Endothelial cell (in vitro differentiated cells): Measurements from ENCODE around the gene PTCD1. TPM values are rescaled to one million over a fixed set of nuclear protein-coding genes. Genes with fewer than 3 reads are reported as not detected.

Experiments
- DNase-seq: peaks from one replicate; pipeline ENCODE4 v3.0.0; 2021; ENCODE audit warnings: low spot score
- H3K27ac Mint-ChIP-seq: one replicate; pipeline ENCODE4 v1.8.0; 2021; ENCODE audit warnings: mixed read lengths, inconsistent platforms; ENCODE audit not compliant: unreplicated experiment
- H3K27me3 Mint-ChIP-seq: one replicate; pipeline ENCODE4 v1.8.0; 2021; ENCODE audit warnings: mild to moderate bottlenecking, moderate library complexity, mixed read lengths, inconsistent platforms; ENCODE audit not compliant: unreplicated experiment
- H3K36me3 Mint-ChIP-seq: one replicate; pipeline ENCODE4 v1.8.0; 2021; ENCODE audit warnings: mild to moderate bottlenecking, low read depth, mixed read lengths, inconsistent platforms; ENCODE audit not compliant: unreplicated experiment
- H3K4me1 Mint-ChIP-seq: one replicate; pipeline ENCODE4 v1.8.0; 2021; ENCODE audit warnings: mild to moderate bottlenecking, mixed read lengths, inconsistent platforms; ENCODE audit not compliant: unreplicated experiment
- H3K4me3 Mint-ChIP-seq: one replicate; pipeline ENCODE4 v1.8.0; 2021; ENCODE audit warnings: mild to moderate bottlenecking, mixed read lengths, inconsistent platforms; ENCODE audit not compliant: unreplicated experiment
- H3K9me3 Mint-ChIP-seq: one replicate; pipeline ENCODE4 v1.8.0; 2021; ENCODE audit warnings: mixed read lengths, inconsistent platforms; ENCODE audit not compliant: unreplicated experiment
- total RNA-seq: library from RNA; stranded (reverse); fragmentation: NEBNext Ultra II Directional; extraction: Animal tissue kit (Norgen Biotek cat#: 25700); gene quantifications from one replicate; pipeline ENCODE4 v1.2.1, GENCODE V29; 2021; ENCODE audit not compliant: unreplicated experiment
- TF ChIP-seq, protein P1 (sequence below): fragments of 200-600 bp; sonication (generic); IDR thresholded peaks from one replicate; pipeline ENCODE4 v1.5.0; 2021; ENCODE audit warnings: antibody characterized with exemption; ENCODE audit not compliant: unreplicated experiment

PTCD1 gene
- total RNA-seq, 1 donor from 2014 or later = 7.1 TPM

DNA sequence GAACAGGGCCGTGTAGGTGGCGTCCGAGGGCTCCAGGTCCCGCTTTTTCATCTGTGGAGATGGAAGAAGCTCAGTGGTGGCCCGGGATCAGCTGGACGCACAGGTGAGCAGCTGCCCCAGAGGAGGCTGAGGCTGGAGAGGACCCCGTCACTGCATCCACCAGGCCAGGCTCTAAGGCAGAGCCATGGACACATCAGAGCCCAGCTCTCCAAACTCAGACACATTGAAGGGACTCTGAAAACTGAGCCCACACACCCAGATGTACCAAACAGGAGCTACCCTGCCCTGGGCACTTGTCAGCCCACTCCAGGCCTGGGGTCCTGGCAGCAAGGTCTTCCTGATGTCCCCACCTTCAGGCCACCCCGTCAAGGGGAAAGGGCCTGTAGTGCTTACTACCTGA lies 8.8 kb downstream of the PTCD1 start:
- no peaks in the 10 kb centered on the region for H3K4me1 Mint-ChIP-seq
- no peaks in the 10 kb centered on the region for H3K9me3 Mint-ChIP-seq
- no peak overlapping the region for H3K4me3 Mint-ChIP-seq
- peaks cover 1% of the 10 kb centered on the region for H3K27me3 Mint-ChIP-seq
- peaks cover 26% of the 10 kb centered on the region for H3K36me3 Mint-ChIP-seq
- TF ChIP-seq, protein P1, sequence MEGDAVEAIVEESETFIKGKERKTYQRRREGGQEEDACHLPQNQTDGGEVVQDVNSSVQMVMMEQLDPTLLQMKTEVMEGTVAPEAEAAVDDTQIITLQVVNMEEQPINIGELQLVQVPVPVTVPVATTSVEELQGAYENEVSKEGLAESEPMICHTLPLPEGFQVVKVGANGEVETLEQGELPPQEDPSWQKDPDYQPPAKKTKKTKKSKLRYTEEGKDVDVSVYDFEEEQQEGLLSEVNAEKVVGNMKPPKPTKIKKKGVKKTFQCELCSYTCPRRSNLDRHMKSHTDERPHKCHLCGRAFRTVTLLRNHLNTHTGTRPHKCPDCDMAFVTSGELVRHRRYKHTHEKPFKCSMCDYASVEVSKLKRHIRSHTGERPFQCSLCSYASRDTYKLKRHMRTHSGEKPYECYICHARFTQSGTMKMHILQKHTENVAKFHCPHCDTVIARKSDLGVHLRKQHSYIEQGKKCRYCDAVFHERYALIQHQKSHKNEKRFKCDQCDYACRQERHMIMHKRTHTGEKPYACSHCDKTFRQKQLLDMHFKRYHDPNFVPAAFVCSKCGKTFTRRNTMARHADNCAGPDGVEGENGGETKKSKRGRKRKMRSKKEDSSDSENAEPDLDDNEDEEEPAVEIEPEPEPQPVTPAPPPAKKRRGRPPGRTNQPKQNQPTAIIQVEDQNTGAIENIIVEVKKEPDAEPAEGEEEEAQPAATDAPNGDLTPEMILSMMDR = no peak
- H3K27ac Mint-ChIP-seq = no peak overlapping the region
- DNase-seq = no peak

DNA sequence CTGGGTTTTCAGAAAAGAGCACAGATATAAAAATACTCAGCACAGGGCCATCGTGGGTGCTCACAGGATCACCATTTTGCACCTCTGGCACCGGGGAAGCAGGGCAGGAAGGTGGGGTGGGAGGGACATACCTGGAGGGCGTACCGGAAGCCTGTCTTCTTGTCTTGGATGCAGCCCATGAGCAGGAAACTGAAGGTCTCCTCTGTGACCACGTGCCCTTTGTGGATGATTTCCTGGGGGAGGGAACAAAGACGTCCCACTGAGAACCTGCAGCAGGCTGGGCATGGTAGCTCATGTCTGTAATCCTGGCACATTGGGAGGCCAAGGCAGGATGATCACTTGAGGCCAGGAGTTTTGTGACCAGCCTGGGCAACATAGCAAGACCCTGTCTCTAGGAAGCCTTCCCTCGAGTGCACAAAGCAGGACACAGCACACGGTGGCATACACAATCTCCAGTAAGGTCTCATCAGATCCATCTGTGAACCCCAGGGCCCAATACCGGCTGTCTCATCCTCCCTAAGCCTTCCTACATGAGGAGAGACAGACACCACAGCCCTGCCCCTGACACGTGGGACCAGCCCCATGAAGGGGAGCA lies 9.5 kb downstream of the PTCD1 start:
- TF ChIP-seq, protein P1 = no peak
- Mint-ChIP-seq H3K9me3 (no peaks in the 10 kb centered on the region), H3K36me3 (peaks cover 32% of the 10 kb centered on the region), H3K4me1 (no peaks in the 10 kb centered on the region), H3K4me3 (no peak overlapping the region), H3K27me3 (peaks cover 1% of the 10 kb centered on the region), H3K27ac (no peak overlapping the region)
- no peak for DNase-seq

DNA sequence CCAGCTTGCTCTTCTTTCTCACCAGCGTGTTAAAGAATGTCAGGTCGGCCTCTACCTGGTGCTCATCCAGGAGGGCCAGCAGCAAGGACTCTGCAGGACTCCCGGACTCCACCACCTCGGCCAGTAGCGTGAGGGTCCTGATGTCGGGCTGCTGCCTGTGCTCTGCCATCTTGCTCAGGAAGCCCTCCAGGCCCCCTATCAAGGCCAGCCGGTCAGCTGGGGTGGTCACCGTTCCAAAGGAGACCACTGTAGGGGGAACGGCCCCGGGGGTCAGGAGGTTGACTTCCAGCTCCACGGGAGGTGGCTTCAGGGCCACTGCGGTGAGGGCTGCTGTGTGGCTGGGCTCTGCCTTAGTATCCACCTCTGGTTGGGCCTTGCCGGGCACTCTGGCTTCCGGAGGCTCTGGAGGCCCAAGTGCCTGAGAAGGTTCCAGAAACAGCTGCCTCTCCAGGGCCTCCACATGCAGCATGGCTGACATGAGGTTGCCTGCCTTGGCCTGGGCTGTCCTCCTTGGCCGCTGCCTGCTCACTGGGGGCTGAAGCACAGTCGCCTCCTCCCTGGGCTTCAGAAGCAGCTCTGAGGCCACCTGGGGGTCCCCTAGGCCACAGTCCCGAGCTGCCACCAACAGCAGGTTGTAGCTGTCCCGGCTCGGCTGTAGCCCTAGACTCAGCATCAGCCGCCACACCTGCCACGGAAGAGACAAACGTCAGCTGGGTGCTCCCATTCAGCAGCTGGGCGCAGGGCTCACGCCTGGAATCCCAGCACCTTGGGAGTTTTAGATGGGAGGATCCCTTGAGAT lies 13.5 kb downstream of the PTCD1 start:
- H3K4me3 Mint-ChIP-seq = peak overlapping the region; percentile 69
- H3K4me1 Mint-ChIP-seq = no peaks in the 10 kb centered on the region
- H3K36me3 Mint-ChIP-seq = peaks cover 29% of the 10 kb centered on the region
- H3K27me3 Mint-ChIP-seq = peaks cover 3% of the 10 kb centered on the region
- no peak for DNase-seq
- no peak overlapping the region for H3K27ac Mint-ChIP-seq
- TF ChIP-seq, protein P1 = no peak
- H3K9me3 Mint-ChIP-seq = no peaks in the 10 kb centered on the region

DNA sequence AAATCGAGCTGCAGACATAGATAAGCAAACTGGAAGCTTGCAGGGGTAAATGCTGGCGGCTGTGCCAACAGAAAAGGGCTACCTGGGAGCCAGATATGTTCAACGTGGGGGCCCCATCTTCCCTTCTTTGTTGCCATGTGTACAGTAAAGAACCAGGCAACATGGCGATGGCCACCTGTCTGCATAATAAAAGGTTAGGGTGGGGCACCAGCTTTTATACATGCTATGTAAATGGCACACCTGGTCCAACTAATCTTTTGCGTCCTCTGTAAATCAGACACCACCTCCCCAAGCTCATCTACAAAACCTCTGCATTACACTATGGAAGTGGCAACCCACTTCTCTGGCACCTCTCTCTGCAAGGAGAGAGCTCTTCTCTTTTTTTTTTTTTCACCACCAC lies 16.0 kb downstream of the PTCD1 start:
- DNase-seq = no peak
- H3K27me3 Mint-ChIP-seq = peaks cover 2% of the 10 kb centered on the region
- no peaks in the 10 kb centered on the region for H3K9me3 Mint-ChIP-seq
- TF ChIP-seq, protein P1 = no peak
- H3K4me3 Mint-ChIP-seq = peak overlapping the region; percentile 54
- H3K4me1 Mint-ChIP-seq = no peaks in the 10 kb centered on the region
- H3K36me3 Mint-ChIP-seq = peaks cover 35% of the 10 kb centered on the region
- no peak overlapping the region for H3K27ac Mint-ChIP-seq

DNA sequence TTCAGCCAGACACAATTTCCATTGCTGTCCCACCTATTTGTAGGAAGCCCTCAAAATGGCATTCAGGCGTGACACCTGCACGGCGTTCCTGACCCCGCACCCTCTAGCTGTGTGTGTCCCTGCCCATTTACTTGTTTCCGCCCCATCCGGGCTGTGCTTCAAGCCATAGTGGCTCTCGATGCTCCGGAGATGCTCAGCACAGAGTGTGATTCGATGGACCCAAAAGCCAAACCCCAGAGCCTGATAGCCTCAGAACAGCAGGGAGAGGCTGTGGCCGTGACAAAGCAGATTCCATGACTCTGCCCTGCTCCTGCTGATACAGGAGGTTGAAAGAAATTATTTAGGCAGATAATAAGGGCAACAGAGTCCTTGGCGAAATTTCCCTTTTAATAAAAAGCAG lies 16.4 kb downstream of the PTCD1 start:
- peaks cover 40% of the 10 kb centered on the region for H3K36me3 Mint-ChIP-seq
- no peaks in the 10 kb centered on the region for H3K9me3 Mint-ChIP-seq
- H3K4me1 Mint-ChIP-seq = no peaks in the 10 kb centered on the region
- peaks cover 2% of the 10 kb centered on the region for H3K27me3 Mint-ChIP-seq
- H3K27ac Mint-ChIP-seq = no peak overlapping the region
- no peak overlapping the region for H3K4me3 Mint-ChIP-seq
- TF ChIP-seq, protein P1 = no peak
- DNase-seq = no peak
